Loucy (cell line): ENCODE data around the gene ATP10D.

Experiments
- EZH2phosphoT487 ChIP-seq: fragments of 200-600 bp; IDR thresholded peaks from 2 replicates; pipeline ENCODE4 v1.6.1; 2018; ENCODE audit warnings: antibody characterized with exemption, mild to moderate bottlenecking, moderate library complexity, borderline replicate concordance
- TF ChIP-seq, protein P1 (sequence below): fragments of 200-600 bp; sonication (generic); conservative IDR thresholded peaks from 2 replicates; pipeline ENCODE4 v1.5.1; 2014; ENCODE audit warnings: mild to moderate bottlenecking, antibody characterized with exemption, low read length

DNA sequence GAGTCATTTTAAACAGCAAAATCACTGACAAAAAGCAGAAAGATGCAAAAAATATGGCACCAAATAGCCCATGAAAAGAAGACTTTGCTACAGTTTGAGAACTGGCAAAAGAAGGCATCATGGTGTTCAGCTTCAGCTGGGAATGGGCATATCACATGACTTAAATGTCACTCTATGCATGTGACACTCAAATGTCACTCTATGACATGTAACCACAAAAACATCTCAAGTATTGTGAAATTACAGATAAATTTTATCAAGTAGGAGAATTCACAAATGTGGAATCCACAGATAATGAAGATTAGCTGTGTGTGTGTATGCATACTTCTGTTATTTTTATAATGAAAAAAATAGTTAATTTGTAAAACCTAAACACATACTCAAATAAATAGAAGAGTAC is 81.9 kb downstream of the ATP10D start:
- TF ChIP-seq EZH2phosphoT487 = no peak
- TF ChIP-seq, protein P1, sequence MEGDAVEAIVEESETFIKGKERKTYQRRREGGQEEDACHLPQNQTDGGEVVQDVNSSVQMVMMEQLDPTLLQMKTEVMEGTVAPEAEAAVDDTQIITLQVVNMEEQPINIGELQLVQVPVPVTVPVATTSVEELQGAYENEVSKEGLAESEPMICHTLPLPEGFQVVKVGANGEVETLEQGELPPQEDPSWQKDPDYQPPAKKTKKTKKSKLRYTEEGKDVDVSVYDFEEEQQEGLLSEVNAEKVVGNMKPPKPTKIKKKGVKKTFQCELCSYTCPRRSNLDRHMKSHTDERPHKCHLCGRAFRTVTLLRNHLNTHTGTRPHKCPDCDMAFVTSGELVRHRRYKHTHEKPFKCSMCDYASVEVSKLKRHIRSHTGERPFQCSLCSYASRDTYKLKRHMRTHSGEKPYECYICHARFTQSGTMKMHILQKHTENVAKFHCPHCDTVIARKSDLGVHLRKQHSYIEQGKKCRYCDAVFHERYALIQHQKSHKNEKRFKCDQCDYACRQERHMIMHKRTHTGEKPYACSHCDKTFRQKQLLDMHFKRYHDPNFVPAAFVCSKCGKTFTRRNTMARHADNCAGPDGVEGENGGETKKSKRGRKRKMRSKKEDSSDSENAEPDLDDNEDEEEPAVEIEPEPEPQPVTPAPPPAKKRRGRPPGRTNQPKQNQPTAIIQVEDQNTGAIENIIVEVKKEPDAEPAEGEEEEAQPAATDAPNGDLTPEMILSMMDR = no peak
